Hematopoietic multipotent progenitor cell treated with erythropoietin and hydrocortisone succinate and interleukin-3 and kit ligand, for 6 days (in vitro differentiated cells): ENCODE results near the gene ZNF774.
"Not testable (repeated sequence)": the region's sequence is repeated elsewhere in the genome, so short reads cannot be mapped to it uniquely, and the experiment has no call there.

Experiments
- DNase-seq: peaks from one replicate; pipeline ENCODE4 v3.0.0-alpha.2; 2015

ZNF774 gene

GRCh38 chr15:90347431-90348065 is 4.5 kb upstream of the ZNF774 start:
- DNase-seq = not testable (repeated sequence)

GRCh38 chr15:90348456-90348855 is 3.6 kb upstream of the ZNF774 start:
- no peak for DNase-seq

- no peak for DNase-seq
These were observed 3.0 kb upstream of the ZNF774 start for GRCh38 chr15:90349072-90349471.

GRCh38 chr15:90349821-90350220 is 2.3 kb upstream of the ZNF774 start:
- DNase-seq = no peak

GRCh38 chr15:90351479-90352106 is 491 bp upstream of the ZNF774 start:
- no peak for DNase-seq

- DNase-seq = no peak
These were observed 2.9 kb downstream of the ZNF774 start for GRCh38 chr15:90354986-90355385.

- DNase-seq = no peak
These were observed 6.3 kb downstream of the ZNF774 start for GRCh38 chr15:90358124-90359033.

- DNase-seq = no peak
These were observed 8.7 kb downstream of the ZNF774 start for GRCh38 chr15:90360746-90361145.

- DNase-seq = no peak
These were observed 10.8 kb downstream of the ZNF774 start for GRCh38 chr15:90362936-90363212.

GRCh38 chr15:90364251-90364650 is 12.2 kb downstream of the ZNF774 start:
- DNase-seq = no peak

GRCh38 chr15:90365414-90366055 is 13.5 kb downstream of the ZNF774 start:
- DNase-seq = no peak

GRCh38 chr15:90367576-90367975 is 15.5 kb downstream of the ZNF774 start:
- DNase-seq = no peak

- no peak for DNase-seq
These were observed 23.0 kb downstream of the ZNF774 start for GRCh38 chr15:90375071-90375470.

- DNase-seq = peak; percentile 68
These were observed 24.7 kb downstream of the ZNF774 start for GRCh38 chr15:90376789-90377188.

- no peak for DNase-seq
These were observed 27.2 kb downstream of the ZNF774 start for GRCh38 chr15:90379263-90379662.

- no peak for DNase-seq
These were observed 29.4 kb downstream of the ZNF774 start for GRCh38 chr15:90381515-90381914.

- DNase-seq = no peak
These were observed 30.2 kb downstream of the ZNF774 start for GRCh38 chr15:90382320-90382719.

- no peak for DNase-seq
These were observed 34.1 kb downstream of the ZNF774 start for GRCh38 chr15:90386221-90386620.

GRCh38 chr15:90387534-90388461 is 35.7 kb downstream of the ZNF774 start, which contains the start of gene IQGAP1:
TSS of gene IQGAP1 (plus strand) at chr15:90388242. CDS start at chr15:90388342, 100 bp downstream.
- DNase-seq = peak; percentile 98

- peak; percentile 76 for DNase-seq
These were observed 36.6 kb downstream of the ZNF774 start for GRCh38 chr15:90388462-90389380.

GRCh38 chr15:90389513-90389912 is 37.4 kb downstream of the ZNF774 start:
- no peak for DNase-seq
